B cell (primary cell): Measurements from ENCODE around the gene PLCG2.
"Not testable (repeated sequence)": the region's sequence is repeated elsewhere in the genome, so short reads cannot be mapped to it uniquely, and the experiment has no call there.

Source experiments
- CTCF ChIP-seq: fragments of 200-600 bp; IDR thresholded peaks from one replicate; pipeline ENCODE4 v1.8.0; 2022; ENCODE audit warnings: antibody characterized with exemption, mild to moderate bottlenecking
- EZH2 ChIP-seq: IDR thresholded peaks from 2 replicates; pipeline ENCODE4 v1.6.1; 2012; ENCODE audit warnings: borderline replicate concordance, low read depth, mild to moderate bottlenecking, moderate library complexity, low read length; ENCODE audit not compliant: insufficient read depth, poor library complexity, severe bottlenecking

DNA sequence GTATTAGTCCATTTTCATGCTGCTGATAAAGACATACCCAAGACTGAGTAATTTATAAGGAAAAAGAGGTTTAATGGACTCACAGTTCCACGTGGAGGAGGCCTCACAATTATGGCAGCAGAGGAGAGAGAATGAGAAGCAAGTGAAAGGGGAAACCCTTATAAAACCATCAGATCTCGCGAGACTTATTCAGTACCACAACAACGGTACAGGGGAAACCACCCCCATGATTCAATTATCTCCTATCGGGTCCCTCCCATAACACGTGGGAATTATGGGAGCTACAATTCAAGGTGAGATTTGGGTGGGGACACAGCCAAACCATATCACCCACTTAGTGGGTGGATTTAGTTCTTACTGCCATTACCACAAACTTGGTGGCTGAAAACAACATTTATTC is 155.6 kb downstream of the PLCG2 start:
- not testable (repeated sequence) for TF ChIP-seq CTCF, EZH2
